Measurements from ENCODE around the gene PLCB1. TPM values are rescaled to one million over a fixed set of nuclear protein-coding genes. Genes with fewer than 3 reads are reported as not detected.

PLCB1 gene
- total RNA-seq, 3 donors from 2014 or later = 7.2 to 50.7 (median 8.8) TPM

- no peak for TF ChIP-seq CTCF (IDR thresholded peaks at IDR 0.05)
- H3K4me1 ChIP-seq (ENCODE audit: low read depth) = no peaks in the 10 kb centered on the region
- H3K9me3 ChIP-seq = no peaks in the 10 kb centered on the region
- no peak for DNase-seq
- no peaks in the 10 kb centered on the region for H3K36me3 ChIP-seq (ENCODE audit: low read depth)
- H3K4me3 ChIP-seq = no peak overlapping the region
- intact Hi-C loops (cut with DNase I, micrococcal nuclease) = no loop called here
- ATAC-seq = no peak
These were observed 383.9 kb downstream of the PLCB1 start for GRCh38 chr20:8515810-8516435.

- H3K36me3 ChIP-seq (ENCODE audit: low read depth) = no peaks in the 10 kb centered on the region
- no peak for DNase-seq
- no peaks in the 10 kb centered on the region for H3K4me1 ChIP-seq (ENCODE audit: low read depth)
- H3K9me3 ChIP-seq = no peaks in the 10 kb centered on the region
- H3K4me3 ChIP-seq = no peak overlapping the region
- TF ChIP-seq CTCF (IDR thresholded peaks at IDR 0.05) = no peak
- intact Hi-C loops (cut with DNase I, micrococcal nuclease) = no loop called here
- ATAC-seq = no peak
These were observed 386.8 kb downstream of the PLCB1 start for GRCh38 chr20:8518878-8519277.

GRCh38 chr20:8519887-8520286 lies 387.8 kb downstream of the PLCB1 start:
- Histone ChIP-seq H3K9me3 (no peaks in the 10 kb centered on the region), H3K4me1 (ENCODE audit: low read depth) (no peaks in the 10 kb centered on the region), H3K36me3 (ENCODE audit: low read depth) (no peaks in the 10 kb centered on the region), H3K4me3 (no peak overlapping the region)
- no peak for TF ChIP-seq CTCF (IDR thresholded peaks at IDR 0.05)
- ATAC-seq (no peak), DNase-seq (no peak)
- intact Hi-C loops (cut with DNase I, micrococcal nuclease) = no loop called here

GRCh38 chr20:8522168-8522567 lies 390.1 kb downstream of the PLCB1 start:
- ATAC-seq = no peak
- no peak for TF ChIP-seq CTCF (IDR thresholded peaks at IDR 0.05)
- H3K9me3 ChIP-seq = no peaks in the 10 kb centered on the region
- H3K4me1 ChIP-seq (ENCODE audit: low read depth) = no peaks in the 10 kb centered on the region
- intact Hi-C loops (cut with DNase I, micrococcal nuclease) = no loop called here
- DNase-seq = no peak
- no peaks in the 10 kb centered on the region for H3K36me3 ChIP-seq (ENCODE audit: low read depth)
- no peak overlapping the region for H3K4me3 ChIP-seq

GRCh38 chr20:8523684-8524083 lies 391.6 kb downstream of the PLCB1 start:
- Histone ChIP-seq H3K36me3 (ENCODE audit: low read depth) (no peaks in the 10 kb centered on the region), H3K4me3 (no peak overlapping the region), H3K4me1 (ENCODE audit: low read depth) (no peaks in the 10 kb centered on the region), H3K9me3 (no peaks in the 10 kb centered on the region)
- intact Hi-C loops (cut with DNase I, micrococcal nuclease) = no loop called here
- no peak for DNase-seq
- TF ChIP-seq CTCF (IDR thresholded peaks at IDR 0.05) = no peak
- no peak for ATAC-seq

All from mucosa of descending colon (tissue), 3 donors.